H1 (cell line): ENCODE results near the gene STYXL1. TPM values are rescaled to one million over a fixed set of nuclear protein-coding genes. Genes with fewer than 3 reads are reported as not detected.

ENCODE experiments used
- CTCF ChIA-PET: fragments of 300-600 bp; sonication (Branson Sonifier 250); formaldehyde crosslinking; loops from one replicate; lab custom pipeline; 2021; ENCODE audit not compliant: partially characterized antibody; lab: Charles Lee
- POLR2A ChIA-PET: fragments of 300-600 bp; sonication (Branson Sonifier 250); formaldehyde crosslinking; loops from one replicate; lab custom pipeline; 2021; ENCODE audit warnings: inconsistent platforms; ENCODE audit not compliant: partially characterized antibody; lab: Charles Lee
- DNase-seq, 2 experiments: peaks; one replicate each; pipeline versions ENCODE4 v3.0.0 to v3.0.0-alpha.2; 2010 to 2022; ENCODE audit warnings: low spot score in 2 of 2, low read depth in 1 of 2, mixed read lengths in 1 of 2
- FAIRE-seq: peaks from 2 replicates; lab custom pipeline; 2011; peaks lifted over from hg19 to GRCh38; lab: Jason Lieb, UNC
- H2AFZ ChIP-seq: 2 replicates; pipeline ENCODE4 v1.8.1; 2012; ENCODE audit warnings: low read length, inconsistent platforms
- H2AK5ac ChIP-seq: 2 replicates; pipeline ENCODE4 v1.6.1; 2013; ENCODE audit warnings: low read depth, low read length
- H2BK120ac ChIP-seq: replicated peaks from 2 replicates; pipeline ENCODE3; 2013; ENCODE audit warnings: low read depth, low read length, inconsistent platforms
- H2BK12ac ChIP-seq: 2 replicates; pipeline ENCODE4 v1.6.1; 2013; ENCODE audit warnings: low read depth, low read length
- H2BK15ac ChIP-seq: 2 replicates; pipeline ENCODE4 v1.6.1; 2013; ENCODE audit warnings: low read length
- H2BK20ac ChIP-seq: 2 replicates; pipeline ENCODE4 v1.6.1; 2013; ENCODE audit warnings: low read length
- H2BK5ac ChIP-seq: 2 replicates; pipeline ENCODE4 v1.6.1; 2013; ENCODE audit warnings: low read depth, low read length
- H3K14ac ChIP-seq: 2 replicates; pipeline ENCODE4 v1.6.1; 2013; ENCODE audit warnings: inconsistent platforms; ENCODE audit not compliant: insufficient read length
- H3K18ac ChIP-seq: 2 replicates; pipeline ENCODE4 v1.6.1; 2013; ENCODE audit warnings: low read length; ENCODE audit errors: extremely low read depth
- H3K23ac ChIP-seq: 2 replicates; pipeline ENCODE4 v1.6.1; 2013; ENCODE audit warnings: inconsistent platforms; ENCODE audit not compliant: insufficient read length
- H3K23me2 ChIP-seq: 2 replicates; pipeline ENCODE4 v1.6.1; 2013; ENCODE audit warnings: low read depth, low read length
- H3K27ac ChIP-seq: 2 replicates; pipeline ENCODE4 v1.6.1; 2011; ENCODE audit warnings: low read depth, low read length, inconsistent platforms
- H3K27me3 ChIP-seq, 4 experiments: replicated peaks in 1 of 4; 1 replicate in 1 of 4; 2 replicates in 3 of 4; pipeline versions ENCODE4 v1.6.1 to v1.8.1; 2011 to 2013; ENCODE audit warnings: low read length in 3 of 4, mild to moderate bottlenecking in 3 of 4, inconsistent platforms in 2 of 4, mixed read lengths in 2 of 4, moderate library complexity in 1 of 4; ENCODE audit not compliant: control insufficient read depth in 3 of 4, insufficient read depth in 3 of 4; ENCODE audit errors: extremely low read depth in 1 of 4
- H3K36me3 ChIP-seq, 4 experiments: 2 replicates each; pipeline versions ENCODE4 v1.6.1 to v1.8.1; 2011 to 2013; ENCODE audit warnings: mild to moderate bottlenecking in 4 of 4, low read length in 3 of 4, moderate library complexity in 2 of 4, control low read depth in 1 of 4, inconsistent platforms in 1 of 4; ENCODE audit not compliant: insufficient read depth in 4 of 4, control insufficient read depth in 2 of 4
- H3K4ac ChIP-seq: replicated peaks from 2 replicates; pipeline ENCODE3; 2013; ENCODE audit warnings: low read length, low read depth, mixed read lengths, inconsistent platforms; ENCODE audit not compliant: insufficient read length
- H3K4me1 ChIP-seq, 4 experiments: replicated peaks in 1 of 4; 1 replicate in 1 of 4; 2 replicates in 3 of 4; pipeline versions ENCODE4 v1.6.1 to v1.8.1; 2011 to 2013; ENCODE audit warnings: low read length in 3 of 4, inconsistent platforms in 2 of 4, mixed read lengths in 1 of 4; ENCODE audit not compliant: insufficient read depth in 4 of 4, control insufficient read depth in 3 of 4
- H3K4me2 ChIP-seq, 2 experiments: 2 replicates each; pipeline versions ENCODE4 v1.6.1 to v1.8.1; 2011 to 2013; ENCODE audit warnings: low read depth in 2 of 2, low read length in 2 of 2, control low read depth in 1 of 2, inconsistent platforms in 1 of 2, mild to moderate bottlenecking in 1 of 2; ENCODE audit not compliant: insufficient read depth in 1 of 2
- H3K4me3 ChIP-seq, 4 experiments: fragments of 200-600, 300-600 bp in 1 of 4; sonication (generic), shearing (Covaris generic), sonication (Bioruptor Twin) in 1 of 4; 2 replicates each; pipeline versions ENCODE4 v1.5.1 to v1.8.1; 2011 to 2016; ENCODE audit warnings: low read length in 4 of 4, low read depth in 3 of 4, control low read depth in 2 of 4, inconsistent platforms in 2 of 4, mild to moderate bottlenecking in 2 of 4, mixed read lengths in 1 of 4, moderate library complexity in 1 of 4; ENCODE audit not compliant: insufficient read depth in 2 of 4; ENCODE audit errors: extremely low read depth in 1 of 4
- H3K56ac ChIP-seq: replicated peaks from 2 replicates; pipeline ENCODE3; 2013; ENCODE audit warnings: low read depth, mild to moderate bottlenecking, mixed read lengths, low read length, inconsistent platforms; ENCODE audit not compliant: insufficient read length
- H3K79me1 ChIP-seq: 2 replicates; pipeline ENCODE4 v1.6.1; 2013; ENCODE audit warnings: low read depth, low read length, control low read depth
- H3K79me2 ChIP-seq, 2 experiments: 2 replicates each; pipeline versions ENCODE4 v1.6.1 to v1.8.1; 2012 to 2013; ENCODE audit warnings: low read length in 2 of 2, mild to moderate bottlenecking in 2 of 2, inconsistent platforms in 1 of 2; ENCODE audit not compliant: insufficient read depth in 2 of 2, control insufficient read depth in 1 of 2
- H3K9ac ChIP-seq, 4 experiments: replicated peaks in 1 of 4; 1 replicate in 1 of 4; 2 replicates in 3 of 4; pipeline versions ENCODE4 v1.6.1 to v1.8.1; 2011 to 2013; ENCODE audit warnings: low read depth in 3 of 4, low read length in 3 of 4, control low read depth in 2 of 4, mild to moderate bottlenecking in 2 of 4, moderate library complexity in 2 of 4, inconsistent platforms in 1 of 4; ENCODE audit errors: extremely low read depth in 1 of 4
- H3K9me3 ChIP-seq, 2 experiments: 2 replicates each; pipeline versions ENCODE4 v1.6.1 to v1.8.1; 2012 to 2013; ENCODE audit warnings: mild to moderate bottlenecking in 2 of 2, moderate library complexity in 2 of 2, control low read depth in 1 of 2, inconsistent platforms in 1 of 2, low read depth in 1 of 2, low read length in 1 of 2, mixed read lengths in 1 of 2; ENCODE audit not compliant: insufficient read depth in 2 of 2
- H4K20me1 ChIP-seq, 2 experiments: replicated peaks in 1 of 2; 2 replicates each; pipeline versions ENCODE3 to v1.8.1; 2011 to 2013; ENCODE audit warnings: inconsistent platforms in 2 of 2, low read length in 2 of 2, mild to moderate bottlenecking in 1 of 2; ENCODE audit not compliant: insufficient read depth in 2 of 2, control insufficient read depth in 1 of 2
- H4K5ac ChIP-seq: 2 replicates; pipeline ENCODE4 v1.6.1; 2013; ENCODE audit warnings: low read length, low read depth, mixed read lengths, inconsistent platforms; ENCODE audit not compliant: insufficient read length
- H4K8ac ChIP-seq: 2 replicates; pipeline ENCODE4 v1.8.0; 2013; ENCODE audit warnings: mild to moderate bottlenecking, moderate library complexity, low read length, inconsistent platforms; ENCODE audit not compliant: insufficient read depth; ENCODE audit errors: extremely low read depth
- H4K91ac ChIP-seq: replicated peaks from 2 replicates; pipeline ENCODE3; 2013; ENCODE audit warnings: low read length, mixed read lengths, inconsistent platforms; ENCODE audit not compliant: insufficient read length
- BACH1 ChIP-seq: IDR thresholded peaks from 2 replicates; pipeline ENCODE4 v1.6.1; 2012; ENCODE audit warnings: low read length, improper control_type of control experiment
- CHD2 ChIP-seq: IDR thresholded peaks from 2 replicates; pipeline ENCODE4 v1.6.1; 2012; ENCODE audit warnings: low read length, improper control_type of control experiment
- CTCF ChIP-seq, 3 experiments: IDR thresholded peaks; 1 replicate in 2 of 3; 2 replicates in 1 of 3; pipeline versions ENCODE4 v1.5.1 to v1.6.1; 2011; ENCODE audit warnings: low read length in 3 of 3, mild to moderate bottlenecking in 3 of 3, inconsistent platforms in 2 of 3, low read depth in 1 of 3, moderate library complexity in 1 of 3; ENCODE audit not compliant: insufficient read depth in 1 of 3; ENCODE audit errors: control extremely low read depth in 1 of 3
- KDM5A ChIP-seq: fragments of 200-600 bp; IDR thresholded peaks from 2 replicates; pipeline ENCODE4 v1.7.1; 2012; ENCODE audit warnings: mild to moderate bottlenecking, low read length, inconsistent platforms, mixed read lengths
- POLR2AphosphoS5 ChIP-seq: IDR thresholded peaks from 2 replicates; pipeline ENCODE4 v1.6.1; 2011; ENCODE audit warnings: low read depth, low read length
- RFX5 ChIP-seq: IDR thresholded peaks from 2 replicates; pipeline ENCODE4 v1.6.1; 2011; ENCODE audit warnings: low read depth, low read length, improper control_type of control experiment, borderline replicate concordance
- RNF2 ChIP-seq: fragments of 200-900, 300-1000 bp; sonication (generic); IDR thresholded peaks from 2 replicates; pipeline ENCODE4 v1.7.1; 2016; ENCODE audit warnings: borderline replicate concordance, low read depth, mild to moderate bottlenecking, antibody characterized with exemption, low read length; ENCODE audit not compliant: poor library complexity, severe bottlenecking; ENCODE audit errors: missing control alignments
- RXRA ChIP-seq: IDR thresholded peaks from 2 replicates; pipeline ENCODE4 v1.6.1; 2011; ENCODE audit warnings: low read depth, mild to moderate bottlenecking, low read length, moderate library complexity; ENCODE audit not compliant: insufficient read depth
- USF2 ChIP-seq: IDR thresholded peaks from 2 replicates; pipeline ENCODE4 v1.6.1; 2011; ENCODE audit warnings: low read length, improper control_type of control experiment
- YY1 ChIP-seq: IDR thresholded peaks from 2 replicates; pipeline ENCODE4 v1.6.1; 2011; ENCODE audit warnings: low read depth, mild to moderate bottlenecking, low read length
- WGBS, 2 experiments: shearing (Covaris generic) in 1 of 2; methylation state at CpG; one replicate each; pipeline versions ENCODE4 v1.1.6 to v1.1.7; 2013 to 2015; ENCODE audit warnings: low lambda C conversion rate in 2 of 2, mixed read lengths in 2 of 2, inconsistent platforms in 1 of 2, low coverage in 1 of 2, missing lambda C conversion rate in 1 of 2; ENCODE audit not compliant: insufficient replicate concordance in 2 of 2, insufficient coverage in 1 of 2, insufficient read length in 1 of 2; ENCODE audit errors: extremely low coverage in 1 of 2, missing lambda C conversion rate in 1 of 2; 5-methylcytosine and 5-hydroxymethylcytosine counted together
- polyA plus RNA-seq, 7 experiments: library from polyadenylated mRNA; depleted of rRNA in 3 of 7; stranded (reverse) in 5 of 7; unstranded in 2 of 7; fragments of >200 nt in 5 of 7; fragments of 200-250 nt in 2 of 7; gene quantifications; 1 replicate in 5 of 7; 2 replicates in 1 of 7; 4 replicates in 1 of 7; pipeline versions ENCODE4 v1.2.1 to v1.2.3, GENCODE V29; 2011 to 2013; ENCODE audit warnings: missing spikeins in 2 of 7, mixed read lengths in 2 of 7
- total RNA-seq: library from RNA; stranded (reverse); fragmentation: NEBNext Ultra II Directional; extraction: Animal tissue kit (Norgen Biotek cat#: 25700); gene quantifications from 2 replicates; pipeline ENCODE4 v1.2.1, GENCODE V29; 2021

The STYXL1 gene
- total and polyA plus RNA-seq, 2 of the 8 experiments (the other 6 are each of a cell fraction or from before 2014, with no cell fraction given): 32.3 to 53.9 TPM

- no peak for FAIRE-seq
- no peaks in the 10 kb centered on the region for H3K23me2 ChIP-seq
- H3K23ac ChIP-seq: no peak overlapping the region
- no peaks in the 10 kb centered on the region for H3K9me3 ChIP-seq
- DNase-seq: no peak
- H2AFZ ChIP-seq: no peak overlapping the region
- peaks cover 0 to 17% (median 0%) of the 10 kb centered on the region in 4 experiments; a peak in 4 of 8 replicates for H3K36me3 ChIP-seq
- no peak overlapping the region; the same call in 1 of the 2 replicates for H2BK5ac ChIP-seq
- peaks cover 7% of the 10 kb centered on the region for H3K79me1 ChIP-seq
- H3K4ac ChIP-seq: no peak overlapping the region
- H2BK15ac ChIP-seq: no peak overlapping the region
- no peaks in the 10 kb centered on the region for H3K27me3 ChIP-seq
- no peak overlapping the region for H2BK12ac ChIP-seq
- WGBS, 2 experiments: 90% methylated on average over 13 of the region's 13 CpGs; no CpG with 5 or more reads in 1 of the 2 experiments
- no peaks in the 10 kb centered on the region for H3K79me2 ChIP-seq
- H4K20me1 ChIP-seq: peaks cover 3 to 13% of the 10 kb centered on the region in 2 experiments
- H4K5ac ChIP-seq: no peak overlapping the region
- no peak overlapping the region for H2AK5ac ChIP-seq
- no peak overlapping the region for H3K9ac ChIP-seq
- POLR2A ChIA-PET: interaction anchor here (1.1 to 2.8 kb wide), 4 partner anchors 19 to 82 kb away, joined by 4 to 8 read pairs (median 6); partner anchors contain the start of genes MDH2, POR and STYXL1
- H3K4me2 ChIP-seq: no peak overlapping the region
- H2BK120ac ChIP-seq: no peak overlapping the region
- H3K4me1 ChIP-seq: 0 out of 7 replicates have a peak, but pooled peaks cover 0 to 2% (median 0%) of the 10 kb centered on the region in 4 experiments
- no peak overlapping the region for H3K27ac ChIP-seq
- H4K8ac ChIP-seq: no peak overlapping the region
- no peak overlapping the region for H4K91ac ChIP-seq
- no peak overlapping the region for H2BK20ac ChIP-seq
- CTCF ChIA-PET: interaction anchor here (1.0 to 2.9 kb wide), 7 partner anchors 8 to 99 kb away, joined by 3 to 10 read pairs (median 4); no protein-coding TSS in a partner anchor
- H3K4me3 ChIP-seq: no peak overlapping the region
- no peak overlapping the region for H3K18ac ChIP-seq
- H3K14ac ChIP-seq: no peak overlapping the region
- no peak overlapping the region for H3K56ac ChIP-seq
- no peak for TF ChIP-seq YY1
- no peak for TF ChIP-seq POLR2AphosphoS5
- TF ChIP-seq KDM5A: no peak
- TF ChIP-seq CHD2: no peak
- TF ChIP-seq RNF2: no peak
- no peak for TF ChIP-seq CTCF (IDR thresholded peaks at IDR 0.05; ENCODE audit: control extremely low read depth in 1 of 3, insufficient read depth in 1 of 3, low read depth in 1 of 3, low read length in 3 of 3)
- TF ChIP-seq RFX5: no peak
- TF ChIP-seq RXRA: no peak
- TF ChIP-seq USF2: no peak
- TF ChIP-seq BACH1: no peak
These were observed 82.2 kb downstream of the STYXL1 start for GRCh38 chr7:75965617-75966016.
